ENCODE results near the gene F2. TPM values are rescaled to one million over a fixed set of nuclear protein-coding genes. Genes with fewer than 3 reads are reported as not detected.
"Not testable (repeated sequence)": the region's sequence is repeated elsewhere in the genome, so short reads cannot be mapped to it uniquely, and the experiment has no call there.

Gene F2
- not detected in 2 replicates for total RNA-seq (2014; rRNA removed)
- percentile 11 among the genes with signal in this experiment for Bru-seq, nascent RNA
- percentile 25 among the genes with signal in this experiment for BruChase-seq, experiment 1, labeled RNA remaining after a 6-hour chase
- percentile 20 among the genes with signal in this experiment for BruChase-seq, experiment 2, labeled RNA remaining after a 2-hour chase
- long read RNA-seq = 0 reads

DNA sequence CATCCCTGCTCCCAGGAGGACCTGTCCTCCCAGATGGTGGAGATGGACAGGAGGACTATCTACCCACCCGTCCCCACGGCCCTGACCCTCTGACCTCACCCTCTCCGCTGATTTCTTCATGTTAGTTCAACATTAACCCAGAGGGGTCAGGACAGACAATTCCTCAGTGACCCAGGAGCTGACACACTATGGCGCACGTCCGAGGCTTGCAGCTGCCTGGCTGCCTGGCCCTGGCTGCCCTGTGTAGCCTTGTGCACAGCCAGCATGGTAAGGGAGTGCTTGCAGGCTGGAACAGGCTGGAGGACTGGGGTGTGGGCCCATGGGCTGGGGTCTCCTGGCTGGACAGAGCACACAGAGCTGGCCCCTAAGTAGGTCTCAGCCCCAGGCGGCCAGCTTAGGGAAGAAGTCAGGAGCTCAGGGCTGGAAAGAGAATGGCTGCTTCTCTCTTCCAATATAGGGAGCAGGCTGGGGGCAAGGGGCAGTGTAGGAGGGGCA lies at the start of gene F2:
Gene F2 (plus strand): TSS at position 166 of the 495 bp plus-strand sequence. CDS start 23 bp downstream, at position 189.
- ATAC-seq (no peak), DNase-seq (no peak)
- peak within 1 kb of the TSS; percentile 63; the same call in 1 of the 2 replicates for H2AFZ ChIP-seq (ENCODE audit: low read length)
- CTCF ChIA-PET = no interaction called here
- peaks cover 21% of the 10 kb centered on the region for H3K4me1 ChIP-seq (ENCODE audit: insufficient read depth, low read length)
- no peak within 1 kb of the TSS for H3K9ac ChIP-seq (ENCODE audit: low read length)
- H3K4me3 ChIP-seq (ENCODE audit: low read length) = no peak within 1 kb of the TSS
- H3K27me3 ChIP-seq (ENCODE audit: low read length) = no peaks in the 10 kb centered on the region
- H3K27ac ChIP-seq (ENCODE audit: low read length) = peak within 1 kb of the TSS; percentile 8
- H4K20me1 ChIP-seq (ENCODE audit: low read length) = no peaks in the 10 kb centered on the region
- H3K79me2 ChIP-seq (ENCODE audit: low read length) = no peaks in the 10 kb centered on the region
- no peaks in the 10 kb centered on the region for H3K9me2 ChIP-seq (replicated peaks; ENCODE audit: low read length)
- H3K4me2 ChIP-seq (ENCODE audit: low read length) = peak within 1 kb of the TSS; percentile 47
- intact Hi-C loops (cut with micrococcal nuclease) = no loop called here
- POLR2A ChIA-PET (ENCODE audit: unreplicated experiment) = no interaction called here
- no peaks in the 10 kb centered on the region for H3K9me3 ChIP-seq (ENCODE audit: low read length)
- no TSS peak for BruUV-seq (replicated peaks)
- no peak for TF ChIP-seq EZH2 (IDR thresholded peaks at IDR 0.05; ENCODE audit: low read length, unreplicated experiment)
- TF ChIP-seq, protein P1, sequence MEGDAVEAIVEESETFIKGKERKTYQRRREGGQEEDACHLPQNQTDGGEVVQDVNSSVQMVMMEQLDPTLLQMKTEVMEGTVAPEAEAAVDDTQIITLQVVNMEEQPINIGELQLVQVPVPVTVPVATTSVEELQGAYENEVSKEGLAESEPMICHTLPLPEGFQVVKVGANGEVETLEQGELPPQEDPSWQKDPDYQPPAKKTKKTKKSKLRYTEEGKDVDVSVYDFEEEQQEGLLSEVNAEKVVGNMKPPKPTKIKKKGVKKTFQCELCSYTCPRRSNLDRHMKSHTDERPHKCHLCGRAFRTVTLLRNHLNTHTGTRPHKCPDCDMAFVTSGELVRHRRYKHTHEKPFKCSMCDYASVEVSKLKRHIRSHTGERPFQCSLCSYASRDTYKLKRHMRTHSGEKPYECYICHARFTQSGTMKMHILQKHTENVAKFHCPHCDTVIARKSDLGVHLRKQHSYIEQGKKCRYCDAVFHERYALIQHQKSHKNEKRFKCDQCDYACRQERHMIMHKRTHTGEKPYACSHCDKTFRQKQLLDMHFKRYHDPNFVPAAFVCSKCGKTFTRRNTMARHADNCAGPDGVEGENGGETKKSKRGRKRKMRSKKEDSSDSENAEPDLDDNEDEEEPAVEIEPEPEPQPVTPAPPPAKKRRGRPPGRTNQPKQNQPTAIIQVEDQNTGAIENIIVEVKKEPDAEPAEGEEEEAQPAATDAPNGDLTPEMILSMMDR (conservative IDR thresholded peaks at IDR 0.05; ENCODE audit: low read depth, low read length) = no peak
- TF ChIP-seq EZH2phosphoT487 (IDR thresholded peaks at IDR 0.05; ENCODE audit: borderline replicate concordance, low read length) = no peak
- no peaks in the 10 kb centered on the region for H3K36me3 ChIP-seq (ENCODE audit: low read depth, low read length)
- H3F3A ChIP-seq (ENCODE audit: low read length, unreplicated experiment) = no peaks in the 10 kb centered on the region

- no peaks in the 10 kb centered on the region for H3F3A ChIP-seq (ENCODE audit: low read length, unreplicated experiment)
- no peaks in the 10 kb centered on the region for H3K79me2 ChIP-seq (ENCODE audit: low read length)
- no peak overlapping the region for H3K27ac ChIP-seq (ENCODE audit: low read length)
- H3K27me3 ChIP-seq (ENCODE audit: low read length) = no peaks in the 10 kb centered on the region
- no peaks in the 10 kb centered on the region for H4K20me1 ChIP-seq (ENCODE audit: low read length)
- H3K4me1 ChIP-seq (ENCODE audit: insufficient read depth, low read length) = no peaks in the 10 kb centered on the region; the same call in 1 of the 2 replicates
- no peak overlapping the region for H3K4me3 ChIP-seq (ENCODE audit: low read length)
- peaks cover 20% of the 10 kb centered on the region for H3K36me3 ChIP-seq (ENCODE audit: low read depth, low read length)
- CTCF ChIA-PET = no interaction called here
- H2AFZ ChIP-seq (ENCODE audit: low read length) = no peak overlapping the region
- BruUV-seq (replicated peaks) = no TSS peak
- TF ChIP-seq, protein P1 (conservative IDR thresholded peaks at IDR 0.05; ENCODE audit: low read depth, low read length) = peak; percentile 52
- TF ChIP-seq EZH2 (IDR thresholded peaks at IDR 0.05; ENCODE audit: low read length, unreplicated experiment) = no peak
- no peaks in the 10 kb centered on the region for H3K9me3 ChIP-seq (ENCODE audit: low read length)
- POLR2A ChIA-PET (ENCODE audit: unreplicated experiment) = no interaction called here
- intact Hi-C loops (cut with micrococcal nuclease) = loop anchor here (10.0 kb wide), 1 partner anchor 85 kb away; no protein-coding TSS in a partner anchor
- H3K9me2 ChIP-seq (replicated peaks; ENCODE audit: low read length) = no peaks in the 10 kb centered on the region
- H3K4me2 ChIP-seq (ENCODE audit: low read length) = no peak overlapping the region
- H3K9ac ChIP-seq (ENCODE audit: low read length) = no peak overlapping the region
- no peak; the same call in 1 of the 2 replicates for ATAC-seq
- DNase-seq = peak; percentile 7
Measured at GRCh38 chr11:46669711-46670139, 49.3 kb upstream of the F2 start.

- H3K4me2 ChIP-seq (ENCODE audit: low read length); H3K9me2 ChIP-seq (replicated peaks; ENCODE audit: low read length); H3K4me1 ChIP-seq (ENCODE audit: insufficient read depth, low read length); BruUV-seq (replicated peaks); H2AFZ ChIP-seq (ENCODE audit: low read length); DNase-seq; H3F3A ChIP-seq (ENCODE audit: low read length, unreplicated experiment); ATAC-seq; H4K20me1 ChIP-seq (ENCODE audit: low read length); H3K27me3 ChIP-seq (ENCODE audit: low read length); H3K27ac ChIP-seq (ENCODE audit: low read length); H3K4me3 ChIP-seq (ENCODE audit: low read length); H3K9me3 ChIP-seq (ENCODE audit: low read length); H3K79me2 ChIP-seq (ENCODE audit: low read length); H3K9ac ChIP-seq (ENCODE audit: low read length); CTCF ChIA-PET: not testable (repeated sequence)
- H3K36me3 ChIP-seq (ENCODE audit: low read depth, low read length) = peaks cover 17% of the 10 kb centered on the region
- intact Hi-C loops (cut with micrococcal nuclease) = loop anchor here (10.0 kb wide), 1 partner anchor 84 kb away; no protein-coding TSS in a partner anchor
- POLR2A ChIA-PET (ENCODE audit: unreplicated experiment) = interaction anchor here (0.7 kb wide), 1 partner anchor 120 kb away, joined by 9 read pairs; no protein-coding TSS in a partner anchor
Measured at GRCh38 chr11:46670521-46670920, 48.5 kb upstream of the F2 start.

All from PC-3 (cell line).